Activated T-cell treated with anti-CD3 and anti-CD28 coated beads, Interleukin-2, amount 50 U/mL, for 4 hours (primary cell): Measurements from ENCODE around the gene LEKR1. TPM values are rescaled to one million over a fixed set of nuclear protein-coding genes. Genes with fewer than 3 reads are reported as not detected.
"Not testable (repeated sequence)": the region's sequence is repeated elsewhere in the genome, so short reads cannot be mapped to it uniquely, and the experiment has no call there.

Experiments used
- ATAC-seq, 2 donors: fragments of 200-7000 bp; cut with Tn5 transposase; one replicate each; pipeline ENCODE4 v1.10.0; 2021
- DNase-seq: peaks from one replicate; pipeline ENCODE4 v3.0.0-alpha.2; 2020
- H3K27me3 Mint-ChIP-seq: one replicate; pipeline ENCODE4 v1.8.0; 2021; ENCODE audit warnings: low read depth, mixed read lengths
- H3K36me3 Mint-ChIP-seq: one replicate; pipeline ENCODE4 v1.8.0; 2022; ENCODE audit warnings: mixed read lengths; ENCODE audit not compliant: insufficient read depth
- H3K4me1 Mint-ChIP-seq: one replicate; pipeline ENCODE4 v1.8.0; 2021; ENCODE audit warnings: low read depth, mixed read lengths
- H3K4me3 Mint-ChIP-seq: one replicate; pipeline ENCODE4 v1.8.0; 2021; ENCODE audit warnings: mild to moderate bottlenecking, moderate library complexity, mixed read lengths
- H3K9me3 Mint-ChIP-seq: one replicate; pipeline ENCODE4 v1.8.0; 2021; ENCODE audit warnings: mixed read lengths
- total RNA-seq, 3 donors: library from RNA; stranded (reverse); gene quantifications; one replicate each; pipeline ENCODE4 v1.2.1, GENCODE V29; 2021

The LEKR1 gene
- total RNA-seq, 3 donors from 2014 or later, result 0.30 to 0.68 (median 0.50) TPM

DNA sequence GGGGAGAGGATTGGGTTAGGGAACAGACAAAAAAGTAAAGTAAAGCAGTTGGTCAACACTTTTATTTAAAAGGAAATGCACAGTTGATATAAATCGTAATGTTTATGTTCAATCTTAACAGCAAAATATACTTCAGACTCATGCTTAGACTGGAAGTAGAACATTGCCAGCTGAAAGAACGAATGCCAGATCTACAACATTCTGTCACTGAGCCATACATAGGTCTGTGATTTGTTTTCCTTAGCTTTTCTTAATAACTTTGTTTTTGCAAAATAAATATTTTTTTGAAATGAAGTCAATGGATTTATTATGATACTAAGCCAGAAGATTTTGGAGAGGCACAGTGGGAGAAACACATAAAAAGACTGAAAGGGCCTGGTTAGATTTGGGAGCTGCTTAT, 62.0 kb downstream of the LEKR1 start:
- H3K27me3 Mint-ChIP-seq, result no peaks in the 10 kb centered on the region
- DNase-seq (no peak), ATAC-seq (no peak)
- no peak overlapping the region for H3K4me3 Mint-ChIP-seq
- no peaks in the 10 kb centered on the region for H3K4me1 Mint-ChIP-seq
- no peaks in the 10 kb centered on the region for H3K36me3 Mint-ChIP-seq
- H3K9me3 Mint-ChIP-seq, result peaks cover 15% of the 10 kb centered on the region

DNA sequence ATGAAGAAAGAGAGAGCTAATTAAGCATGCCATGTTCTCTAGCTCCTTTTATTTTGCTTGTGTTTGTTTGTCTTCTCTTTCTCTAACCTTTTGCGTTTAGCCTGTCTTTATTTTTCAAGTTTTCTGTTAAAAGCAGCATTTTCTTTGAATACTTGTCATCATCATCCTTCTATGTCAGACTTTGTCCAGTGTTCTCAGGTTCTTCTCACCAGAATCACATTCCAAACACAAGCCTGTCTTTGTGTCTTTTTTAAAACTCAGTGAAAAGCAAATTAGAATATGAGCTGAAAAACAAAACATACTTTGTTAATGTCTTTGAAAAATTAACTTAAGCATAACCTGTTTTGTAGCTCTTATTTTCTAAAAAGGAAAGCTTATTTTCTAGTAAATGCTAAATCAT, 62.4 kb downstream of the LEKR1 start:
- no peak overlapping the region for H3K4me3 Mint-ChIP-seq
- DNase-seq, result no peak
- H3K9me3 Mint-ChIP-seq, result peaks cover 13% of the 10 kb centered on the region
- no peaks in the 10 kb centered on the region for H3K36me3 Mint-ChIP-seq
- ATAC-seq, result no peak
- H3K27me3 Mint-ChIP-seq, result no peaks in the 10 kb centered on the region
- no peaks in the 10 kb centered on the region for H3K4me1 Mint-ChIP-seq

DNA sequence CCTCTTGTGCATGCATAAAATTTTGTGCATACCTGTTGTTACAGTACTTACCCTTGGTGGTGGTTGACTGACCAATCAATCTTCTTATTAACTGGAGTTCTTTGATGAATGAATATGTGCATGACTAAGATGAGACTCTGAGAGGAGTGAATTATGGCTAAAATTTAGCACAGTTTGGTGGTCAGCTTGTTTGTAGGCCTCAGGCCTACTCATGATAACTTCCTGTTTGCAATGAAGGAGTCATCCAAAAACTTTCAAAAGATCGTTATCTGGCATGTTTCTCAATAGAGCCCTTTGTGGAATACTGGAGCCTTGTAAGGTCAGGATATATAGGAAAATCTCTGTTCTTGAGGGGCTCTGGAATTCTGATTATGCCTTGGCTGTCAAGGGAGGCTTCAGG, 66.5 kb downstream of the LEKR1 start:
- no peaks in the 10 kb centered on the region for H3K27me3 Mint-ChIP-seq
- H3K9me3 Mint-ChIP-seq, result peaks cover 6% of the 10 kb centered on the region
- H3K4me1 Mint-ChIP-seq, result no peaks in the 10 kb centered on the region
- no peaks in the 10 kb centered on the region for H3K36me3 Mint-ChIP-seq
- no peak for ATAC-seq
- no peak overlapping the region for H3K4me3 Mint-ChIP-seq
- DNase-seq, result no peak

DNA sequence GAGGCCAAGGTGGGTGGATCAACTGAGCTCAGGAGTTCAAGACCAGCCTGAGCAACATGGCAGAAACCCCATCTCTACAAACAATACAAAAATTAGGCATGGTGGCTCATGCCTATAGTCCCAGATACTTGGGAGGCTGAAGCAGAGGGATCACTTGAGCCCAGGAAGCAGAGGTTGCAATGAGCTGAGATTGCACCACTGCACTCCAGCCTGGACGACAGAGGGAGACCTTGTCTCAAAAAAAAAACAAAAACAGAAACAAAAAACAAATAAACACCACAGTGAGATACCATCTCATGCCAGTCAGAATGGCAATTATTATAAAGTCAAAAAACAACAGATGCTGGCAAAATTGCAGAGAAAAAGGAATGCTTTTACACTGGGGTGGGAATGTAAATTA, 69.2 kb downstream of the LEKR1 start:
- not testable (repeated sequence) for H3K4me3 Mint-ChIP-seq, H3K9me3 Mint-ChIP-seq, ATAC-seq, H3K4me1 Mint-ChIP-seq, H3K36me3 Mint-ChIP-seq, H3K27me3 Mint-ChIP-seq, DNase-seq

DNA sequence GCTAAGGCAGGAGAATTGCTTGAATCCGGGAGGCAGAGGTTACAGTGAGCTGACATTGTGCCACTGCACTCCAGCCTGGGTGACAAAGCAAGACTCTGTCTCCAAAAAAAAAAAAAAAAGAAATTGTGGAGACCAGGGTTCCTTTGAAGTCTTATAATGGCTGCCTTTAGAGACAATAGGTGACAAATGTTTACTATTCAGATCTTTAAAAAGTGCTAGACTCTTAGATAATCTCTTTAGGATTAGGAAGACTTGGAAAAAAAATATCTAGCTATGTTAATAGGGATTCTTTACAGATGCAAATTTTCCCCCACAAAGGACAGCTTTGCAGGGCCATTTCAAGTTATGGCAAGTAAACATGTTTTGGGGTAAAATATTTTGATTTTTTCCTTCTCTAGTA, 71.7 kb downstream of the LEKR1 start:
- not testable (repeated sequence) for H3K9me3 Mint-ChIP-seq, H3K4me1 Mint-ChIP-seq, H3K27me3 Mint-ChIP-seq, DNase-seq, H3K36me3 Mint-ChIP-seq, H3K4me3 Mint-ChIP-seq, ATAC-seq

DNA sequence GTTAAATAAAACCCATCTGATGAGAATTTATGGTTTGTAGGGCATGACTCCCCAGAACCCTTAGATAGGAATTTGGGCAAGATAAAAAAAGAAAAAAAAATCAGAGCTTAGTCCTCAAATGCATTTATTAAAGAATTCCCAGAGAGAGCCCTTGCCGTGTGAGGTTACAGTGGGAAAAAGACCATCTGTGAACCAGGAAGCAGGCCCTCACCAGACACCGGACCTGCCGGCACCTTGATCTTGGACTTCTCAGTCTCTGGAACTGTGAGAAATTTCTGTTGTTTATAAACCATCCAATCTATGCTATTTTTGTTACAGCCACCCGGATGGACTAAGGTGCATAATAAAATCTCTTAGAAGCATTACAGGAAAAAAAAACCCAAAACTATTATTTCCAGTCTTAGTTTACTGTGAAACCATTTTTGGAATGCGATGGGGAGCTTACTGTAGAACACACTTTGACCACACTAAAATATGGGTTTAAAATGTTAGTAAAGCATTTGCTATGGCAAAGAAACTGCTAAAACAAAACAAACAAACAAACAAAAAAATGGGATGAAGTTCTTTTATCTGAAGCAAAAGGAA, 72.2 kb downstream of the LEKR1 start:
- no peaks in the 10 kb centered on the region for H3K4me1 Mint-ChIP-seq
- H3K27me3 Mint-ChIP-seq, result no peaks in the 10 kb centered on the region
- H3K9me3 Mint-ChIP-seq, result peaks cover 6% of the 10 kb centered on the region
- DNase-seq, result no peak
- H3K36me3 Mint-ChIP-seq, result no peaks in the 10 kb centered on the region
- no peak for ATAC-seq
- H3K4me3 Mint-ChIP-seq, result no peak overlapping the region

DNA sequence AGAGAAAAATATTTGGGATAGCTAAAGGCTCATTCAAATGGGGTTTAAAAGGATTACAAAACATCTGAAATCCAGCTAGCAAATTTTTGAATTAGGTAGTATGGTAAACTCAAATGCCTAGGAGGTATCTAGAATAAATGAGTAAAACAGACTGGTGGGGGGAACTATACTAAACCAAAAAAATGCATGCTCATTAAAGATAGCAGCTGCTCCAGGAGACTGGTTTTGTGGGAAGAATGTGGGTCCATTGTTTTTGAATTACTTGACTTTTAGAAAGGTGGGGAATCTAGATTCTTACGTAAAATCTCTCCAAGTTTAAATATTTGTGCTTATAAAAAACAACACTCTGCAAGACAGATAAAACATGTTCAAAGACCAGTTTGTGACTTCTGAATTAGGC, 73.8 kb downstream of the LEKR1 start:
- no peaks in the 10 kb centered on the region for H3K27me3 Mint-ChIP-seq
- no peak for ATAC-seq
- no peaks in the 10 kb centered on the region for H3K9me3 Mint-ChIP-seq
- DNase-seq, result no peak
- H3K4me1 Mint-ChIP-seq, result no peaks in the 10 kb centered on the region
- no peak overlapping the region for H3K4me3 Mint-ChIP-seq
- no peaks in the 10 kb centered on the region for H3K36me3 Mint-ChIP-seq

DNA sequence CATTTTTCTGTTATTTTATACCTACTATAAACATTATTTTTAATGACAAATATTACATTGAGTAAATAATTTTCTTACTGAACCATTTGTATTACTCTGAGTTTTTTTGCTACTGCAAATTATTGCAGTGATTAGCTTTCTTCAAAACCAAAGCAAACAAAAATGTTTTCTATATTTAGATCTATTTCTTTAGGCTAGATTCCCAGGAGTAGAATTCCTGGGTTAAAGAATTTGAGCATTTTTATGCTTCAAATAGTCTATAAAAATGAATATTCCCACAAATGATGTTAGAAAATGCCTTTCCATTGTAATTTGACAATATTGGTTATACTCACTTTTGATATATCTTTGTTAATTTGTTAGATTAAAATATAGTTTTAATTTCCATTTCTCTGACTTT, 76.8 kb downstream of the LEKR1 start:
- ATAC-seq (no peak), DNase-seq (no peak)
- Mint-ChIP-seq H3K36me3 (no peaks in the 10 kb centered on the region), H3K27me3 (no peaks in the 10 kb centered on the region), H3K4me3 (no peak overlapping the region), H3K9me3 (no peaks in the 10 kb centered on the region), H3K4me1 (no peaks in the 10 kb centered on the region)

DNA sequence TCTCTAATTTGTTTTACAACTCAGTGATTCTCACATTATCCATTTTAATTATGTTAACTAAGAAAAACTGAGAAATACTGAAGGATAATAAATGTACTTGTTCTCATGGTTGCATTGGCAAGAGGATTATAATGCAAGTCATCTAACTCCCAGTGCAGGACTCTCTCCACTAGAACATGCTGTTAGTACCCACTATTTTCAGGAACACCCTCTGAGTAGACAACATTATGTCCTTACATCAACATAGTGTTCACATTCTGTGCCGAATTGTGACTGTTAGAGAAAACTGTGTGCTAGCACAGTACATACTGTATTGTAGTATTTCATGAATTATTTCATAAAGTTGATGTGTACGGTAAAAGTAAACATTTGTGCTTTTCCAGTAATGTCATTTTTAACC, 80.1 kb downstream of the LEKR1 start:
- Mint-ChIP-seq H3K9me3 (no peaks in the 10 kb centered on the region), H3K27me3 (no peaks in the 10 kb centered on the region), H3K4me3 (no peak overlapping the region), H3K36me3 (no peaks in the 10 kb centered on the region), H3K4me1 (no peaks in the 10 kb centered on the region)
- no peak for ATAC-seq
- no peak for DNase-seq

DNA sequence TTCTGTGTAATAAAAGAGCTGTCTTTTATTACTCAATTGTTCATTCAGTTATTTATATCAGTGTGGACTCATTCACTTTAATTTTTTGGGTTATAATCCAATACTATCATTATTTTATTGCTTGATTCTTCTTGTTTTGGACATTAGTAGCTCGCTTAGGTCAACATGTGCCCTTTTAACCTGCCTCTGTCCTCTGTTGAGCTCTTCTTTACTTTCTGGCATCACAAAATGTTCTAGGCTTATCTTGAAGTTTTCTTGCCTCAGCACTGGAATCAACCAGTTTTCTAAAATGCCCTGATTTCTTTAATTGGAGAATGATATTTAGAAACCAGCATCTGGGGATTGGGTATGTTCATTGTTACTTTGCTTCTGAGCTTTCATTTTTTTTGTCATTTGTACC, 82.2 kb downstream of the LEKR1 start:
- DNase-seq, result no peak
- Mint-ChIP-seq H3K36me3 (no peaks in the 10 kb centered on the region), H3K4me3 (no peak overlapping the region), H3K4me1 (no peaks in the 10 kb centered on the region), H3K27me3 (no peaks in the 10 kb centered on the region), H3K9me3 (no peaks in the 10 kb centered on the region)
- no peak for ATAC-seq

DNA sequence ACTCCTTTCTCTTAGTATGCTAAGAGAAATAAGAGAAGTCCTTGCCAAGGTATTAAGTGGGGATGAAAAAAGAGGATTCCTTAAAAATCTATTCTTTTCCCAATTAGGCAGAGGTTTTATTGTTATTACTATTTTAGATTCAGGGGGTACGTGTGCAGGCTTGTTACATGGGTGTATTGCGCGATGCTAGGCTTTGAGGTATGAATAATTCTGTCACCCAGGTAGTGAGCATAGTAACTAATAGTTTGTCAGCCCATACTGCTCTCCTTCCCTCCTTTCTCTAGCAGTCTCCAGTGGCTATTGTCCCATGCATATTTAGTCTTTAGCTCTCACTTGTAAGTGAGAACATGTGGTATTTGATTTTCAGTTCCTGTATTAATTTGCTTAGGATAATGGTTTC, 83.9 kb downstream of the LEKR1 start:
- no peak for ATAC-seq
- H3K36me3 Mint-ChIP-seq, result no peaks in the 10 kb centered on the region
- peaks cover 7% of the 10 kb centered on the region for H3K9me3 Mint-ChIP-seq

DNA sequence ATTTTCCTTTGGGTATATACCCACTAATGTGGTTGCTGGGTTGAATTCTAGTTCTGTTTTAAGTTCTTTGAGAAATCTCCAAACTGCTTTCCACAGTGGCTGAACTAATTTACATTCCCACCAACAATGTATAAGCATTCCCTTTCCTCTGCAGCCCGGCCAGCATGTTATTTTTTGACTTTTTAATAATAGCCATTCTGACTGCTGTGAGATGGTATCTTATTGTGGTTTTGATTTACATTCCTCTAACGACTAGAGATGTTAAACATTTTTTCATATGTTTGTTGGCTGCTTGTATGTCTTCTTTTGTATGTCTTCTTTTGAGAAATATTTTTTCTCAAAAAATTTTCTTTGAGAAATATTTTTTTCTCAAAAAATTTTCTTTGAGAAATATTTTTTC, 84.7 kb downstream of the LEKR1 start:
- H3K4me1 Mint-ChIP-seq, H3K4me3 Mint-ChIP-seq, H3K27me3 Mint-ChIP-seq, DNase-seq, ATAC-seq, H3K36me3 Mint-ChIP-seq: not testable (repeated sequence)
- peaks cover 13% of the 10 kb centered on the region for H3K9me3 Mint-ChIP-seq

More for the DNA sequence above, 83.9 kb downstream of the LEKR1 start:
- no peak for DNase-seq
- no peaks in the 10 kb centered on the region for H3K4me1 Mint-ChIP-seq
- H3K27me3 Mint-ChIP-seq, result no peaks in the 10 kb centered on the region
- no peak overlapping the region for H3K4me3 Mint-ChIP-seq

DNA sequence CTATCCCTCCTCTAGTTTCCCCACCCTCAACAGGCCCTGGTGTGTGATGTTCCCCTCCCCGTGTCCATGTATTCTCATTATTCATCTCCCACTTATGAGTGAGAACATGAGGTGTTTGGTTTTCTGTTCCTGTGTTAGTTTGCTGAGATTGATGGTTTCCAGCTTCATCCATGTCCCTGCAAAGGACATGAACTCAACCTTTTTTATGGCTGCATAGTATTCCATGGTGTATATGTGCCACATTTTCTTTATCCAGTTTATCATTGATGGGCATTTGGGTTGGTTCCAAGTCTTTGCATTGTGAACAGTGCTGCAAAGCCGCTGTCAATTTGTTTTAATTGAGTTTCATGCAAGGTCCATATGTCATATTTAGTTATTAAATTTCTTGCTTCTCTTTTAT, 88.1 kb downstream of the LEKR1 start:
- not testable (repeated sequence) for H3K36me3 Mint-ChIP-seq, DNase-seq, H3K4me3 Mint-ChIP-seq, H3K4me1 Mint-ChIP-seq, H3K27me3 Mint-ChIP-seq, ATAC-seq
- H3K9me3 Mint-ChIP-seq, result peaks cover 13% of the 10 kb centered on the region

DNA sequence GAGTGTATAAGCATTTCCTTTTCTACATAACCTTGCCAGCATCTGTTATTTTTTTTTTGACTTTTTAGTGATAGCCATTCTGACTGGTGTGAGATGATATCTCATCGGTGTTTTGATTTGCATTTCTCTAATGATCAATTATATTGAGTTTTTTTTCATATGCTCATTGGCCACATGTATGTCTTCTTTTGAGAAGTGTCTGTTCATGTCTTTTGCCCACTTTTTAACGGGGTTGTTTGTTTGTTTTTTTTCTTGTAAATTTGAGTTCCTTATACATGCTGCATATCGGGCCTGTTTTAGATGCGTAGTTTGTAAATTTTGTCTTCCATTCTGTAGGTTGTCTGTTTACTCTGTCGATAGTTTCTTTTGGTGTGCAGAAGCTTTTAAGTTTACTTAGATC, 89.2 kb downstream of the LEKR1 start:
- Mint-ChIP-seq H3K4me1 (no peaks in the 10 kb centered on the region), H3K36me3 (peaks cover 4% of the 10 kb centered on the region), H3K9me3 (peaks cover 13% of the 10 kb centered on the region), H3K4me3 (no peak overlapping the region), H3K27me3 (peaks cover 1% of the 10 kb centered on the region)
- ATAC-seq (no peak), DNase-seq (no peak)

DNA sequence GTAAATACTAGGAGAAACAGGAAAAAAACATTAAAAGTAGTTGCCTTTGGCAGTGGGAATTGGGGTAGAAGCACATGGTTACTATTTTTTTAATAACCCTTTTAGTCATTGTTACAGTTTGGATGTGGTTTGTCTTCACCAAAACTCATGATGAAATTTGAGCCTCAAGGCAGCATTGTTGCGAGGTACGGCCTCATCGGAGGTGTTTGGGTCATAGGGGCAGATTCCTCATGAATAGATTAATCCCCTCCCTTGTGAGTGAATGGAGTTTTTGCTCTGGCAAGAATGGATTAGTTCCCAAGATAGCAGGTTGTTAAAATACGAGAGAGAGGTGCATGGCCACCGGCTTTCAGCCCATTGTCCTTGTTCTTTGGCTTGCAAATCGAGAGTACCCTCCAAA, 92.6 kb downstream of the LEKR1 start:
- Mint-ChIP-seq H3K4me3 (no peak overlapping the region), H3K36me3 (peaks cover 4% of the 10 kb centered on the region), H3K27me3 (peaks cover 1% of the 10 kb centered on the region), H3K4me1 (no peaks in the 10 kb centered on the region), H3K9me3 (peaks cover 13% of the 10 kb centered on the region)
- ATAC-seq (no peak), DNase-seq (no peak)

DNA sequence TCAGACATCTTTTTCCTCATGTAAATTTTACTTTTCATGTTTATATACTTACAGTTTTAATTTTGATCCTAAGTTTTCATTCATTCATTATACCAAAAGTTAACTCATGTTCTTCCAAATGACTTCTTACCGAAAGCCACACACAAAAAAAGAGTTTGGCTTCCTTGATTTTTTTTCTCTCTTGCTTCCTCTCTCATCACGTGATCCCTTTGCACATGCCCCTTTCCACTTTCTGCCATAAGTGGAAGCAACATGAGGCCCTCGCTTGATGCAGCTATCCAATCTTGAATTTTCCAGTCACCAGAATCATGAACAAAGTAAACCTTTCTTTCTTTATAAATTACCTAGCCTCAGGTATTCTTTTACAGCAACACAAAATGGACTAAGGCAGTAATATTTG, 93.7 kb downstream of the LEKR1 start:
- ATAC-seq (no peak), DNase-seq (no peak)
- H3K9me3 Mint-ChIP-seq, result peaks cover 12% of the 10 kb centered on the region
- no peak overlapping the region for H3K4me3 Mint-ChIP-seq
- no peaks in the 10 kb centered on the region for H3K4me1 Mint-ChIP-seq
- H3K36me3 Mint-ChIP-seq, result peaks cover 4% of the 10 kb centered on the region
- H3K27me3 Mint-ChIP-seq, result peaks cover 1% of the 10 kb centered on the region
